ENCODE results near the gene NEK10.

Gene NEK10

GRCh38 chr3:27097182-27097581 lies 272.0 kb downstream of the NEK10 start:
- DNase-seq (ENCODE audit: low read depth in 2 of 2) = no peak

- DNase-seq (ENCODE audit: low read depth in 2 of 2) = no peak
Measured at GRCh38 chr3:27095553-27096222, 273.5 kb downstream of the NEK10 start.

DNA sequence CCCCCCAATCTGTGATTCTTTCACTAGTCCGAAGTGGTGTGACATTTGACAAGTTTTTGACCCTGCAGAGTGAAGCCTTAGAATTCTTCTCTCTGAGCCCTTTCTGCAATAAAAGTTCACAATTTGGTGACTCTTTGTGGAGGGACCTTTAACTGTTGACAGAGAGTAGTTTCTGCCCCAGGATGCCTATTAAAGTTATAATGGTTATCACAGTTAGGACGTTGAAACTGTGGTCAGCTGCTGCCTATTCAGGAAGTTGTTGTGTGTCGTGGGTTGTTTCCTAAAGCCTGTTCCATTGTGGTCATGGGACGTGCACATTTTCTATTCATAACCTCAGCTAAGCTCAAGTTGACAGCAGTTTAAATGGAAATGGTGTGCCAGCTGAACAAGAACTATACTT lies 274.5 kb downstream of the NEK10 start:
- no peak for DNase-seq (ENCODE audit: low read depth in 2 of 2)

DNA sequence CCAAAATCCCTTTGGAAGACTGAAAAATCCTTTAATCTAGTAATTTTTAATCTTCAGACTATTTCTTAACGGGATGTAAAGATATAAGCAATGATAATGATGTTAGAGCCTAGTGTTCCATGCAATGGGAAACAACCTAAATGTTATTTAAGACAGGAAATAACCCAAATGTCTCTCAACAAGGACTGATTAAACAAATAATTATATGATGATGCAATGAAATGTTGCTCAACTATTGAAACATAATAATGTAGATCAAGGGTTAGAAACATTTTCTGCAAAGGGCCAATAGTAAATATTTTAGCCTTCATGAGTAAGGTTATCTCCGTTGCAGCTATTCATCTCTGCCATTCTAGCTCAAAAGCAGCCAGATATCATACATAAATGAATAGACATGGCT lies 275.4 kb downstream of the NEK10 start:
- DNase-seq (ENCODE audit: low read depth in 2 of 2) = no peak

DNA sequence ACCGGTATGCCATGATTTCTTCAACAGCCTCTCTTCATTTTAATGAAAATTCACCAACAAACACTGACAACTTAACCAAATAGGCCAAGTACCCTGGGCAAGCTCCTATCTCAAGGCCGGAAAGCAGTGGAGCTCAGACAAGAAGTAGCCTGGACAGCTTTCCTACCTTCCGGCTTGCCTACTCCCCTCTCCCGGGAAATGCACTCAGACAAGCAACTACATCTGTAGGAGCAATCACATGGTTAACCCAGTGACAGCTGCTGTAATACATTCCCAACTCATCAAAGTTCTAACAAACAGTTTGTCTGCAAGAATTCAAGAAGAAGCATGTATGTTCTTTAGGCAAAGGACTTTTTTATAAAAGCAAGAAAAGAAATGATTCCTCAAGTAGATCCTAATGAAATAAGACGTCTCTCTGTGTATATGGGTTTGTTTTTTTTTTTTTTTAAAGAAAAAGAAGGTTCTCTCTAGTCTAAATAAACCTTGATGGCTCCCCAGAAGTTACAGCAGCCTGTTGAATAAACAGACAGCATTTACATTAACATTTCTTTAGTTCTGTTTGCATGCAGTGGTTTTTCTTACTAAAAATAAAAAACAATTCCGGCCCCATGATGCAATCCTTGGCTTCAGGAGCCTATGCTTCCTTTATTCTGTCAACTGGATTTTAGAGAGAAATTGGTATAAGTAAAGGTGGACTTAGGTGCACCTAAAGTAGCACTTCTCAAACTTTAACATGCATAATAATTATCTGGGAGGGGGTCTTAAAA lies 278.7 kb downstream of the NEK10 start:
- DNase-seq (ENCODE audit: low read depth in 2 of 2) = no peak

- no peak for DNase-seq (ENCODE audit: low read depth in 2 of 2)
Measured at GRCh38 chr3:27089645-27090044, 279.5 kb downstream of the NEK10 start.

GRCh38 chr3:27089068-27089467 lies 280.1 kb downstream of the NEK10 start:
- DNase-seq (ENCODE audit: low read depth in 2 of 2) = no peak

DNA sequence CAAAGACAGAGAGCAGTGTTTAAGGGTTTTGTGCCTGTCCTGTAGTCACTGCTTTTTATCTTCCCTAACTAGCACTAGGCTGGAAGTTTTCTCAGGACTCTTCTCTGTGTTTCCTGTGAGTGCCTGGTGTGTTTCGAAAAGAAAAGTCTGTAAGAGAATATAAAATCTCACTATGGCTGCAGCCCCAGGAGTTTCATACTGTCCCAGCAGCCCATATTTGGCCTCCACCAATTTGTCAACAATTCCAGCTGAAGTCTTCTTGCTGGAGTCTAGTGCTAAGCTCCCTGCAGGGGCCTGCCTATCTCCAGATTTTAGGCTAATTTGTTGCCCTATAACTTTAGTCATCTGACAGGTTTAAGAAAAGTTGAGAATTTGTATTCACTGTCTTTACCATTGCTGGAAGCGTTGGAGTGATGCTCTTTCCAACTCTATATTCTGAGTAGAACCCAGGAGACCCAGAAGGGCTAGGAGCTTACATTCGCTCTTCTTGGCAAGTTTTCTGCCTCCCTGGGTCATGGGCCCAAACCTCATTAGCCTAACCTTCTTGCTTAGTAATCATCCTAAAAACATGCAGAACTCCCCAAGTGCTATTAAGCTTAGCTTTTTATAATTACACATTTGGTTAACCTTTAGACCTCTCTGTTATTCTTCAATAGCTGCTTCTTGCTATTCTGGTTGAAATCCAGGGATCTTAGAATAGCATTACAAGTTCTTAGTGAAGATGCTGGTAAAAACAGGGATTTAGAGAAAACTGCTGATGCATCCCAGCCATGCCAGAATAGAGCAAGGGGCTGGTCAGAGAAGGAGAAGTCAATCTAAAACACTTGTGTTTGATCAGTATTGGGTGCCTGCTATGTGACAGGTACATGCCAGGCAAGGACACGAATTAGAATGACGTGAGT lies 283.1 kb downstream of the NEK10 start:
- no peak for DNase-seq (ENCODE audit: low read depth in 2 of 2)

GRCh38 chr3:27081992-27082607 lies 287.1 kb downstream of the NEK10 start:
- DNase-seq (ENCODE audit: low read depth in 2 of 2) = no peak

GRCh38 chr3:27081566-27081965 lies 287.6 kb downstream of the NEK10 start:
- DNase-seq (ENCODE audit: low read depth in 2 of 2) = no peak

- DNase-seq (ENCODE audit: low read depth in 2 of 2) = no peak
Measured at GRCh38 chr3:27080258-27080525, 289.0 kb downstream of the NEK10 start.

DNA sequence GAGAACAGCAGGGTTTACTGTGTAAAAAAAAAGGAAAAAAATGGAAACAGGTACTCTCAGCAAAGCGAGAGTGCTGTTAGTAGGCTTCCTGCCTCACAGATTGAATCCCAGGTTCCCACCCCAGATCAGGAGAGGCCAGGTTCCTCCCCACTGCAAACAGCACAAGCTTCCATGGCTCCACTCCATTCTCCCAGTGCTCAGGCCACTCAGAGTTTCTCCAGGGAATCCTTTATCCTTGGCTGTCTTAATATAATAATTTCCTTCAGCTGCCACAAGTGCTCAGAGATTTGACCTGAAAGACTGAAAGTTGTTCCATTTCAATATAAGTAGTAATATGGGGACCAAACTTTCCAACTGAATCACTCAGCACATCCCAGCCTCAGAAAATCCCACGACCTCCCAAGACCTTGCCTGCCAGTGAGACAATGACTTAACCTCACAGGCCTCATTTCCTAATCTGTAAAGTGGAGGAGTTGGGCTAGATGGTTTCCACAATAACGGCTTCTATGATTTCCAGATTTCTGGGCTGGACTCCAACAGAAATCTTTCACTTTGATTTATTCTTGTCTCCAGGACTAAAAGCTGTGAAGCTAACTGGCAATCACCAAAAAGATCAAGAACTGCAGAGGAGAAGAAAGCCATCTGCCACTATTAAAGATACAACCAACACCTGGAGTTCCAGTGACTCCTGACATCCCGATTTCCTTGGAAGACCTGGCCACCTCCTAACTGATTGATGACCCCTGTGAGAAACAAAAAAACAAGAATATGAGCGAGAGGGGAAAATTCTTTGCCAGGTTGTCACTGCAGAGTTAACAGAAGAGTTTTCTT lies 289.5 kb downstream of the NEK10 start:
- DNase-seq (ENCODE audit: low read depth in 2 of 2) = no peak

DNA sequence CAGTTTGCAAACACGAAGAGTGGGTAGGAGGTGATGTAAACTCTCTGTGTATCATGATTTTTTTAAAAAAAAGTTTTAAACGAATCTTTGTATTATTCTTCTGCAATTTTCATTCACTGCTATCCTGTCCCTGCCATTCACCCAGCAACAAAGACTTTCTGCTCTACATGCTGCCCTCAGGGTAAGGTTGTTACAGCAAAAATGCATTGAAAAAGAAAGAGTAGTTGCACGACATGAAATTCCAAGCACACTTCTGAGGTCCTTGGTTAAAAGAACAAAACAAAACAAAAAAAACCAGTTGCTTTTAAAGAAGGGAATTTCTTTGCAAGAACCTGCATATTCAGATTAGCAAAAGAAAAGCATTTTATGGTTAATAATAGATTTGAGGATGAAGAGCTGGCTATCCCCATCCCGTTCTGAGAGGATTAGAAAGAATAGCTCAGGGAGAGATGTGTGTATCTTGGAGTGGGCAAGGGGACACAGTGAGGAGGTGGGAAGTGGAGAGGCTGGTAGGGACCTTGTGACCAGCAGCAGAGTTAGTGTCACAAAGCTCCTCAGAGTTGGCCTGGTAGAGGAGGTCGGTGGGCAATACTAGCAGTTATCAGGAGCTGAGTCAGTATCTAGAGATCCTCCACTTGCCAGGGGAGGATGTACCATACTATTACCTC lies 290.8 kb downstream of the NEK10 start:
- no peak for DNase-seq (ENCODE audit: low read depth in 2 of 2)

DNA sequence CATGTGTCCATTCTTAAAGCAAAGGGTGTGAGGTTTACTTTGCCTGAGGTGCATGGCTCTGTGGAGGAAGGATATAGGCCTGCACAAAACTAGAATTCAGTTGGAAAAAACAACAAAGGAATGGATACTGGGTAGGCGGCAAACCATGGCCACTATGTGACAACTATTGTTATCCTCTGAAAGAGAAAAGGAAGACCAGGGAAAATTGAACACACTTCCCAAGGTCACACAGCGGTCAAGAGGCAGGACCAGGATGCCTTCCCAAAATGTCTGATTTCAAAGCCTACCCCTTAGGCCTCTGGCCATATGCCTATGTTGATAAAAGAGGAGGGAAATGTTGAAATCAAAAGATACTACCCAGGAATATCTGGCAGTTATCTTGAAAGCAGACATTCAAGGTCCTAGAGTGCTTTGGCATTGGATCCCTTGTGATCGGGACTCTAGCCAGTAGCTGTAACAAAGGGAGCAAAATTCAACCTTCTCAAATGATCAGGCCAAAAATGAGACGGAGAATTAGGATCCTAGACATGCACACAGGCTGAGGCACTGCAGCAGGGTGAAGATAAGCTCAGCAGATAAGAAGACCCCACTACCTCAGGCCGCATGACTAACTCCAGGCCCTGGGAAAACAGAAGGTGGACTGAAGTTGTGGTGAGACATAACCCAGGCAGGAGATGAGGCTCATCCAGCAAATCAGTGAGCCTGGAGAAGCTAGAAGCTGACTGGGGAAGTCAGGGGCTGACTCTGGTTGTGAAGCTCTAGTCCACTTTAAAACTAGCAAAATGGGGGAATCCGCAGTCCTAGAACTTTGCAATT lies 292.2 kb downstream of the NEK10 start:
- DNase-seq (ENCODE audit: low read depth in 2 of 2) = no peak

DNA sequence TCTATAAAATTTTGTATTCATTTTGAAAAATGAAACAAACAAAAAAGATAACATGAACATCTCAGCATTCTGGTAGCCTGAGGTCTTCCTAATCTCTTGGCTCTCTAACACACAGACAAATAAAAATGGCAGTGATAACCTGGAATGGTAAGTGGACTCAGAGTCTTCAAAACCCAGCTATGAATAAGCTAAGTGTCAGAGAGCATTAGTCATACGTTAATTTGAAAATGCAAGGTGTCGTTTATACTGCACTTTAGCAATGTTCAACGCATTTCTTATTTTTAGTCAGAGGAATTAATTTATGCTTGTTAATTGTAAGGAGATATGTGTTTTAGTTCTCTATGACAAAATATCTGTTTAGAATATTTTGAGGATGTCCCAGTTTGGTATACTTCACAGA lies 294.3 kb downstream of the NEK10 start:
- no peak for DNase-seq (ENCODE audit: low read depth in 2 of 2)

DNA sequence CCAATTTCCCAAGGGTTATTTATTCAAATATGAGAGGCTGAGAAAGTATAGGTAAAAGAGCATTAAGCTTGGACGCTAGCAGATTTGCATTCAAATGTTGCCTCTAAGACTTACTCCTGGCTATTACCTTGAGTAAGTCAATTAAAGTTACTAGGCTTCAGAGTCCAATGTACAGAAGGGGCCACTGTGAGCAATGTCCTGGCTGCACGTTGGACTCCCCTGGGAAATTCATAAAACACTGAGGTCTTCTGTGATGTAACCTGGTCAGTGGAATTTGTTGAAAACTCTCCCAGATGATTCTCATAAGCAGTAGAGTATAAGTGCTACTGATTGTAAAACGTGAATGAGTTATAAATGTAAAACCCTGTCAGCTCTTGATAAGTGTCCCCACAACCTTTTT lies 295.3 kb downstream of the NEK10 start:
- DNase-seq (ENCODE audit: low read depth in 2 of 2) = no peak

GRCh38 chr3:27072810-27073651 lies 296.2 kb downstream of the NEK10 start:
- no peak for DNase-seq (ENCODE audit: low read depth in 2 of 2)

DNA sequence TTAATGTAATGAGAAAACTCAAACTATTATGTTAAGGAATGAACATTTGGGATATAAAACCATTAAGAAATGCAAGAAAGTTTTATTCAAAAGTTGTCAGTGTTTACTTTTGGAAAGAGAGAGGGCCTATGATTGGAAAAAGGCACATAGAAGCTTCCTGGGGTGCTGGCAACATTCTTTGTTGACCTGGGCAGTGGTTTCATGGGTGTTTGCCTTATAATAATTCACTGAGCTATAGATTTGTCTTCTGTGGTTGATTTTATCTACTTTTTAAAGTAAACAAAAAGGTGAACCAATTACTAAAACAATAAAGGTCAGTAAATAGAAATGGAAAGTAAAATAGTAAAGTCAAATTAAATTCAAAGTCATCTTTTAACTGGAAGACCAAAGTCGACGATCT lies 308.8 kb downstream of the NEK10 start:
- DNase-seq (ENCODE audit: low read depth in 2 of 2) = no peak

Data from stimulated activated CD4-positive, alpha-beta T cell treated with anti-CD3 and anti-CD28 coated beads, Interleukin-4, amount 100 ng/mL, for 48 hours (primary cell).